B cell (primary cell): ENCODE results near the gene PHLPP1. TPM values are rescaled to one million over a fixed set of nuclear protein-coding genes. Genes with fewer than 3 reads are reported as not detected.

Experiments
- ATAC-seq: fragments of 200-7000 bp; cut with Tn5 transposase; one replicate; pipeline ENCODE4 v1.10.0; 2021; ENCODE audit warnings: low read depth, mild to moderate bottlenecking, moderate number of reproducible peaks, moderate library complexity
- CTCF ChIA-PET: fragments of 350-600 bp; sonication (Branson Sonifier 250); formaldehyde crosslinking; loops from one replicate; lab custom pipeline; 2021; ENCODE audit warnings: antibody characterized with exemption, inconsistent platforms; lab: Charles Lee
- POLR2A ChIA-PET: fragments of 350-600 bp; sonication (Branson Sonifier 250); formaldehyde crosslinking; loops from one replicate; lab custom pipeline; 2021; ENCODE audit warnings: antibody characterized with exemption; lab: Charles Lee
- DNase-seq: peaks from one replicate; pipeline ENCODE4 v3.0.0; 2013
- H2AFZ ChIP-seq: 2 replicates; pipeline ENCODE4 v1.6.1; 2012; ENCODE audit warnings: mild to moderate bottlenecking, low read depth, low read length; ENCODE audit not compliant: insufficient read depth, poor library complexity, severe bottlenecking
- H3K27ac ChIP-seq, 2 donors: 1 replicate in 1 of 2; 2 replicates in 1 of 2; pipeline ENCODE4 v1.5.1; 2012 to 2013; ENCODE audit warnings: low read length in 2 of 2, mild to moderate bottlenecking in 2 of 2, moderate library complexity in 1 of 2
- H3K27me3 ChIP-seq, 4 experiments: fragments of 200-600 bp in 1 of 4; sonication (generic) in 1 of 4; replicated peaks in 1 of 4; 1 replicate in 2 of 4; 2 replicates in 2 of 4; pipeline versions ENCODE4 v1.6.1 to v1.7.0; 2013 to 2016; ENCODE audit warnings: low read length in 3 of 4, mild to moderate bottlenecking in 2 of 4, mixed read lengths in 1 of 4, moderate library complexity in 1 of 4; ENCODE audit not compliant: insufficient read depth in 4 of 4, control insufficient read depth in 3 of 4; ENCODE audit errors: control extremely low read depth in 1 of 4
- H3K36me3 ChIP-seq, 2 experiments: replicated peaks in 1 of 2; 1 replicate in 1 of 2; 2 replicates in 1 of 2; pipeline versions ENCODE4 v1.6.1 to v1.7.1; 2013; ENCODE audit warnings: low read length in 1 of 2; ENCODE audit not compliant: insufficient read depth in 2 of 2, control insufficient read depth in 1 of 2; ENCODE audit errors: control extremely low read depth in 1 of 2, extremely low read depth in 1 of 2
- H3K4me1 ChIP-seq, 2 donors: fragments of 200-600 bp in 1 of 2; sonication (generic) in 1 of 2; 1 replicate in 1 of 2; 2 replicates in 1 of 2; pipeline versions ENCODE4 v1.5.1 to v1.6.1; 2013 to 2017; ENCODE audit warnings: low read length in 2 of 2; ENCODE audit not compliant: control insufficient read depth in 2 of 2, insufficient read depth in 2 of 2
- H3K4me2 ChIP-seq: replicated peaks from 2 replicates; pipeline ENCODE3; 2012; ENCODE audit warnings: mild to moderate bottlenecking, low read depth, low read length; ENCODE audit not compliant: poor library complexity, severe bottlenecking
- H3K4me3 ChIP-seq, 5 experiments: fragments of 200-600 bp in 1 of 5; sonication (generic) in 1 of 5; 1 replicate in 3 of 5; 2 replicates in 2 of 5; pipeline versions ENCODE4 v1.5.1 to v1.7.0; 2011 to 2016; ENCODE audit warnings: low read length in 4 of 5, mild to moderate bottlenecking in 4 of 5, low read depth in 2 of 5, control low read depth in 1 of 5, moderate library complexity in 1 of 5; ENCODE audit not compliant: insufficient read depth in 1 of 5; ENCODE audit errors: control extremely low read depth in 1 of 5, extremely low read depth in 1 of 5
- H3K79me2 ChIP-seq: fragments of 200-600 bp; sonication (generic); one replicate; pipeline ENCODE4 v1.6.0; 2016; ENCODE audit warnings: low read length; ENCODE audit not compliant: control insufficient read depth, insufficient read depth
- H3K9ac ChIP-seq: fragments of 200-600 bp; sonication (generic); 2 replicates; pipeline ENCODE4 v1.6.1; 2017; ENCODE audit warnings: mild to moderate bottlenecking, low read length, moderate library complexity
- H3K9me3 ChIP-seq, 3 donors: one replicate each; pipeline versions ENCODE4 v1.6.1 to v1.7.1; 2013; ENCODE audit warnings: low read length in 2 of 3; ENCODE audit not compliant: control insufficient read depth in 2 of 3, insufficient read depth in 1 of 3; ENCODE audit errors: control extremely low read depth in 1 of 3
- H4K20me1 ChIP-seq: 2 replicates; pipeline ENCODE4 v1.6.0; 2012; ENCODE audit warnings: mild to moderate bottlenecking, low read length; ENCODE audit not compliant: insufficient read depth, control insufficient read depth, poor library complexity, severe bottlenecking
- H3K27ac Mint-ChIP-seq: one replicate; pipeline ENCODE4 v1.8.0; 2021; ENCODE audit warnings: mixed read lengths
- H3K27me3 Mint-ChIP-seq: one replicate; pipeline ENCODE4 v1.8.0; 2021; ENCODE audit warnings: mixed read lengths
- H3K4me1 Mint-ChIP-seq: one replicate; pipeline ENCODE4 v1.8.0; 2021; ENCODE audit warnings: mixed read lengths
- H3K4me3 Mint-ChIP-seq: one replicate; pipeline ENCODE4 v1.8.0; 2021; ENCODE audit warnings: mixed read lengths
- H3K9me3 Mint-ChIP-seq: one replicate; pipeline ENCODE4 v1.8.0; 2022; ENCODE audit warnings: mixed read lengths; ENCODE audit not compliant: insufficient read depth
- CTCF ChIP-seq: fragments of 200-600 bp; IDR thresholded peaks from one replicate; pipeline ENCODE4 v1.8.0; 2022; ENCODE audit warnings: antibody characterized with exemption, mild to moderate bottlenecking
- EZH2 ChIP-seq: IDR thresholded peaks from 2 replicates; pipeline ENCODE4 v1.6.1; 2012; ENCODE audit warnings: borderline replicate concordance, low read depth, mild to moderate bottlenecking, moderate library complexity, low read length; ENCODE audit not compliant: insufficient read depth, poor library complexity, severe bottlenecking
- WGBS: methylation state at CpG from one replicate; pipeline ENCODE4 v1.1.5; 2013; ENCODE audit warnings: missing lambda C conversion rate; ENCODE audit not compliant: insufficient coverage; 5-methylcytosine and 5-hydroxymethylcytosine counted together
- intact Hi-C: fragments of 100-400 bp; cut with micrococcal nuclease; formaldehyde crosslinking; loops from one replicate; pipeline ENCODE4 v1.10.0; 2022
- polyA plus RNA-seq: library from polyadenylated mRNA; depleted of rRNA; stranded (reverse); fragments of >200 nt; gene quantifications from 2 replicates; pipeline ENCODE4 v1.2.3, GENCODE V29; 2012
- total RNA-seq, 2 donors: library from RNA; stranded (reverse); fragments of 120-200 nt in 1 of 2; gene quantifications; 1 replicate in 1 of 2; 2 replicates in 1 of 2; pipeline versions ENCODE4 v1.2.3 to v1.2.4, GENCODE V29; 2013 to 2022

Gene PHLPP1
- total and polyA plus RNA-seq, 2 donors (not counting 1 experiment from before 2014, with no cell fraction given), result 3.0 to 20.7 TPM

- no peaks in the 10 kb centered on the region for H3K9me3 ChIP-seq
- no peak overlapping the region for H2AFZ ChIP-seq
- no peak overlapping the region for H3K9ac ChIP-seq
- H3K4me3 ChIP-seq, result no peak overlapping the region
- no peaks in the 10 kb centered on the region for H3K36me3 ChIP-seq
- TF ChIP-seq EZH2, result no peak
- no peak for TF ChIP-seq CTCF
- no peak overlapping the region for H3K4me3 Mint-ChIP-seq
- no peak overlapping the region for H3K27ac Mint-ChIP-seq
- intact Hi-C loops, result no loop called here
- no peaks in the 10 kb centered on the region for H4K20me1 ChIP-seq
- peaks cover 0 to 3% (median 0%) of the 10 kb centered on the region in 4 experiments for H3K27me3 ChIP-seq
- no peak overlapping the region for H3K4me2 ChIP-seq
- H3K4me1 Mint-ChIP-seq, result no peaks in the 10 kb centered on the region
- peaks cover 10% of the 10 kb centered on the region for H3K27me3 Mint-ChIP-seq
- ATAC-seq, result no peak
- H3K9me3 Mint-ChIP-seq, result no peaks in the 10 kb centered on the region
- no peak overlapping the region for H3K27ac ChIP-seq
- ChIA-PET POLR2A (no interaction called here), CTCF (no interaction called here)
- H3K79me2 ChIP-seq, result no peaks in the 10 kb centered on the region
- H3K4me1 ChIP-seq, result no peaks in the 10 kb centered on the region
- no peak for DNase-seq
- WGBS, result 90% methylated on average over 6 of the region's 7 CpGs
These were observed 273.9 kb downstream of the PHLPP1 start for GRCh38 chr18:62989195-62989594.

DNA sequence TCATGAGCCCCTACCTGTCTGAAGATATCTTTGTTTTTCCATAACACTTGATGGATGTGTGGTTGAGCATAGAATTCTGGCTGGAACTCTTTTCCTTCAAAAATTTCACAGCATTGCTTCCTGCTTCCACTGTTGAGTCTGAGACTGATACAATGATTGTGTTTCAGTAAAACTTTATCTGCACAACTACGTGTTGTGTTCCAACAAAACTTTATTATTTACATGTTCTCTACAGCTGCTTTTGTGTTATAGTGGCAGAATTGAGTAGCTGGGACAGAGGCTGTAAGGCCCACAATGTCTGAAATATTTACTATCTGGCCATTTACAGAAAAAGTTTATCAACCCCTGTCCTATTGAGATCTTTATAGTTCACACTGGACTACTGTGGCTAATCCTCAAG is 275.3 kb downstream of the PHLPP1 start:
- H3K27ac Mint-ChIP-seq, result no peak overlapping the region
- ATAC-seq (no peak), DNase-seq (no peak)
- WGBS, result no CpG with 5 or more reads among the region's 1 CpG
- H3K27ac ChIP-seq, result no peak overlapping the region
- CTCF ChIA-PET, result no interaction called here
- TF ChIP-seq EZH2 (no peak), CTCF (no peak)
- POLR2A ChIA-PET, result no interaction called here
- peaks cover 12% of the 10 kb centered on the region for H3K27me3 Mint-ChIP-seq
- no peaks in the 10 kb centered on the region for H3K9me3 Mint-ChIP-seq
- no peaks in the 10 kb centered on the region for H3K36me3 ChIP-seq
- H3K9me3 ChIP-seq, result no peaks in the 10 kb centered on the region
- no peaks in the 10 kb centered on the region for H4K20me1 ChIP-seq
- H2AFZ ChIP-seq, result no peak overlapping the region
- H3K9ac ChIP-seq, result no peak overlapping the region
- no peak overlapping the region for H3K4me2 ChIP-seq
- H3K4me3 Mint-ChIP-seq, result no peak overlapping the region
- no peaks in the 10 kb centered on the region for H3K4me1 Mint-ChIP-seq
- peaks cover 0 to 3% (median 0%) of the 10 kb centered on the region in 4 experiments for H3K27me3 ChIP-seq
- no peak overlapping the region for H3K4me3 ChIP-seq
- no peaks in the 10 kb centered on the region for H3K4me1 ChIP-seq
- intact Hi-C loops, result no loop called here
- H3K79me2 ChIP-seq, result no peaks in the 10 kb centered on the region
